H1 (cell line): ENCODE data around the gene CCR3. TPM values are rescaled to one million over a fixed set of nuclear protein-coding genes. Genes with fewer than 3 reads are reported as not detected.

ENCODE experiments used
- BCL11A ChIP-seq, 2 experiments: IDR thresholded peaks; one replicate each; pipeline ENCODE4 v1.6.1; 2011; ENCODE audit warnings: low read depth in 2 of 2, low read length in 2 of 2, mild to moderate bottlenecking in 2 of 2
- FOSL1 ChIP-seq: IDR thresholded peaks from 2 replicates; pipeline ENCODE4 v1.6.1; 2011; ENCODE audit warnings: mild to moderate bottlenecking, low read depth, low read length, moderate library complexity; ENCODE audit not compliant: insufficient read depth
- POLR2AphosphoS5 ChIP-seq: IDR thresholded peaks from 2 replicates; pipeline ENCODE4 v1.6.1; 2011; ENCODE audit warnings: low read depth, low read length
- POU5F1 ChIP-seq: IDR thresholded peaks from 2 replicates; pipeline ENCODE4 v1.6.1; 2011; ENCODE audit warnings: low read depth, mild to moderate bottlenecking, low read length, moderate library complexity
- RAD21 ChIP-seq, 2 experiments: IDR thresholded peaks in 1 of 2; conservative IDR thresholded peaks in 1 of 2; 2 replicates each; pipeline ENCODE4 v1.6.1; 2011; ENCODE audit warnings: low read depth in 2 of 2, low read length in 2 of 2, improper control_type of control experiment in 1 of 2, inconsistent platforms in 1 of 2, mild to moderate bottlenecking in 1 of 2, moderate library complexity in 1 of 2
- RNF2 ChIP-seq: fragments of 200-900, 300-1000 bp; sonication (generic); IDR thresholded peaks from 2 replicates; pipeline ENCODE4 v1.7.1; 2016; ENCODE audit warnings: borderline replicate concordance, low read depth, mild to moderate bottlenecking, antibody characterized with exemption, low read length; ENCODE audit not compliant: poor library complexity, severe bottlenecking; ENCODE audit errors: missing control alignments
- SP4 ChIP-seq: IDR thresholded peaks from 2 replicates; pipeline ENCODE4 v1.6.1; 2012; ENCODE audit warnings: low read length, inconsistent platforms
- polyA plus RNA-seq, 7 experiments: library from polyadenylated mRNA; depleted of rRNA in 3 of 7; stranded (reverse) in 5 of 7; unstranded in 2 of 7; fragments of >200 nt in 5 of 7; fragments of 200-250 nt in 2 of 7; gene quantifications; 1 replicate in 5 of 7; 2 replicates in 1 of 7; 4 replicates in 1 of 7; pipeline versions ENCODE4 v1.2.1 to v1.2.3, GENCODE V29; 2011 to 2013; ENCODE audit warnings: missing spikeins in 2 of 7, mixed read lengths in 2 of 7
- total RNA-seq: library from RNA; stranded (reverse); fragmentation: NEBNext Ultra II Directional; extraction: Animal tissue kit (Norgen Biotek cat#: 25700); gene quantifications from 2 replicates; pipeline ENCODE4 v1.2.1, GENCODE V29; 2021

The CCR3 gene
- total and polyA plus RNA-seq, 2 of the 8 experiments (the other 6 are each of a cell fraction or from before 2014, with no cell fraction given) = not detected

DNA sequence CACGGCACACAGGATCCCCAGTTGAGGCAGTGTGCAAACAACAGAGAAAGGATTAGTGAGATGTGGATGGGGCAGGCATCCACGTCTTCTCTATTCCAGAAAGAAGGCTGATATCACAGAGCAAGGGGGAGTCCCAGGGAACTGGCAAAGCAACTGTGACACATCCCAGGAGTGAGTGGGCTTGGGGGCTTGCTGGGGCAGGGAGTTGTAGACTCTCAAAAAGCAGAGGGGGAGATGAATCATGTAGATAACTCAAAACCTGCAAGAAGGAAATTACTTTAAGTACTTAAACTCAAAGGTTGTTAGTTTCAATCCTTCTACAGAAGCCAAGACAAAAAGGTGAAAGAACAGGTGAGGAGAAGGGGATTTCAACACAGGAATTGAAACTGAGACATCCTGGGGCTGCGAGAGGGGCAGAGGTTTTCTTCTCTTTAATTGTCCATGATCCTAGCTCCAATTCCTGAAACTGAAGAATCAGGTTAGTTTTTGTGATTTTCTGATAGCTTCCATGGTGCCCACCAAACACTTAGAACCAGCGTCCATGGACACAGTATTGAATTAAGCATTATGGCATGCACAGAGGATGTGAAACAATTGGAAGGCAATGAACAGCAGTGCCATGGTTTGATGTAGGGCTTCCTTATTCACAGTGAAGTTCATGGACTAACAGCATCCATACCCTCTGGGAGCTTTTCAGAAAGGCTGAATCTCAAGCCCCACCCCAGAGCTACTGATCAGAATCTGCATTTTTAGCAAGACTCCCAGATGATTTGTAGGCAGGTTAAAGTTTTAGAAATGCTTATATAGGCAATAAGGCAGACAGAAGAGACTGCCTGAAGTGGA is 52.0 kb downstream of the CCR3 start (continued):
- TF ChIP-seq POLR2AphosphoS5 = no peak
- no peak for TF ChIP-seq RNF2
- TF ChIP-seq BCL11A (IDR thresholded peaks at IDR 0.05; ENCODE audit: low read depth in 2 of 2, low read length in 2 of 2) = no peak
- no peak for TF ChIP-seq POU5F1
- TF ChIP-seq RAD21 (IDR thresholded peaks at IDR 0.05 in 1 of 2, conservative IDR thresholded peaks at IDR 0.05 in 1 of 2; ENCODE audit: low read depth in 2 of 2, low read length in 2 of 2) = no peak
- no peak for TF ChIP-seq FOSL1
- TF ChIP-seq SP4 = no peak
